Neural progenitor cell (in vitro differentiated cells): ENCODE measurements around the gene CTNNA1. TPM values are rescaled to one million over a fixed set of nuclear protein-coding genes. Genes with fewer than 3 reads are reported as not detected.
A peak's percentile ranks its signal among the peaks of the same experiment; 100 is the strongest.

Experiments used
- DNase-seq: peaks from one replicate; pipeline ENCODE4 v3.0.0-alpha.2; 2016; ENCODE audit warnings: low spot score
- H2AFZ ChIP-seq: fragments of 200-600 bp; sonication (generic); replicated peaks from 2 replicates; pipeline ENCODE4 v1.6.1; 2016; ENCODE audit warnings: antibody characterized with exemption
- H3F3A ChIP-seq: fragments of 200-600 bp; sonication (generic); 2 replicates; pipeline ENCODE4 v1.6.1; 2016; ENCODE audit warnings: antibody characterized with exemption, low read depth
- H3K27ac ChIP-seq: fragments of 200-600 bp; sonication (generic); 2 replicates; pipeline ENCODE4 v1.5.1; 2016; ENCODE audit warnings: mild to moderate bottlenecking
- H3K27me3 ChIP-seq: fragments of 200-600 bp; sonication (generic); 2 replicates; pipeline ENCODE4 v1.6.1; 2016; ENCODE audit warnings: mild to moderate bottlenecking, moderate library complexity
- H3K36me3 ChIP-seq: fragments of 200-600 bp; sonication (generic); 2 replicates; pipeline ENCODE4 v1.5.1; 2016
- H3K4me1 ChIP-seq: fragments of 200-600 bp; sonication (generic); 2 replicates; pipeline ENCODE4 v1.6.1; 2016; ENCODE audit warnings: mixed run types
- H3K4me2 ChIP-seq: fragments of 200-600 bp; sonication (generic); 2 replicates; pipeline ENCODE4 v1.6.1; 2016
- H3K4me3 ChIP-seq: fragments of 200-600 bp; sonication (generic); 2 replicates; pipeline ENCODE4 v1.5.1; 2016
- H3K79me2 ChIP-seq: fragments of 200-600 bp; sonication (generic); 2 replicates; pipeline ENCODE4 v1.6.1; 2016; ENCODE audit warnings: low read depth
- H3K9ac ChIP-seq: fragments of 200-600 bp; sonication (generic); 2 replicates; pipeline ENCODE4 v1.6.1; 2016
- H3K9me3 ChIP-seq: fragments of 200-600 bp; sonication (generic); 2 replicates; pipeline ENCODE4 v1.5.1; 2016; ENCODE audit warnings: low read depth
- H4K20me1 ChIP-seq: fragments of 200-600 bp; sonication (generic); 2 replicates; pipeline ENCODE4 v1.6.1; 2016; ENCODE audit warnings: low read depth
- H3K27ac Mint-ChIP-seq: 3 replicates; pipeline ENCODE4 v1.8.0; 2021; ENCODE audit warnings: mixed read lengths
- H3K27me3 Mint-ChIP-seq: 2 replicates; pipeline ENCODE4 v1.8.0; 2022; ENCODE audit warnings: low read depth, mild to moderate bottlenecking, inconsistent platforms, moderate library complexity, mixed read lengths; ENCODE audit not compliant: insufficient read depth
- H3K36me3 Mint-ChIP-seq: 3 replicates; pipeline ENCODE4 v1.8.0; 2021; ENCODE audit warnings: mixed read lengths
- H3K4me1 Mint-ChIP-seq: 3 replicates; pipeline ENCODE4 v1.8.0; 2021; ENCODE audit warnings: mixed read lengths
- H3K4me3 Mint-ChIP-seq: 3 replicates; pipeline ENCODE4 v1.8.0; 2021; ENCODE audit warnings: mild to moderate bottlenecking, moderate library complexity, mixed read lengths
- H3K9me3 Mint-ChIP-seq: 3 replicates; pipeline ENCODE4 v1.8.0; 2020; ENCODE audit warnings: mixed read lengths
- CTCF ChIP-seq: fragments of 200-600 bp; sonication (generic); IDR thresholded peaks from 2 replicates; pipeline ENCODE4 v1.5.1; 2017; ENCODE audit warnings: antibody characterized with exemption, mild to moderate bottlenecking
- EZH2 ChIP-seq: fragments of 200-600 bp; sonication (generic); IDR thresholded peaks from 2 replicates; pipeline ENCODE4 v1.6.1; 2017; ENCODE audit warnings: antibody characterized with exemption, mild to moderate bottlenecking, moderate library complexity
- EZH2phosphoT487 ChIP-seq: fragments of 200-600 bp; sonication (generic); IDR thresholded peaks from 2 replicates; pipeline ENCODE4 v1.6.1; 2017; ENCODE audit warnings: antibody characterized with exemption
- total RNA-seq: library from RNA; depleted of rRNA; stranded (reverse); fragments of >200 nt; gene quantifications from 2 replicates; pipeline ENCODE4 v1.2.3, GENCODE V29; 2015; ENCODE audit warnings: low replicate concordance

Gene CTNNA1
- total RNA-seq, 1 donor from 2014 or later, result 305 TPM

DNA sequence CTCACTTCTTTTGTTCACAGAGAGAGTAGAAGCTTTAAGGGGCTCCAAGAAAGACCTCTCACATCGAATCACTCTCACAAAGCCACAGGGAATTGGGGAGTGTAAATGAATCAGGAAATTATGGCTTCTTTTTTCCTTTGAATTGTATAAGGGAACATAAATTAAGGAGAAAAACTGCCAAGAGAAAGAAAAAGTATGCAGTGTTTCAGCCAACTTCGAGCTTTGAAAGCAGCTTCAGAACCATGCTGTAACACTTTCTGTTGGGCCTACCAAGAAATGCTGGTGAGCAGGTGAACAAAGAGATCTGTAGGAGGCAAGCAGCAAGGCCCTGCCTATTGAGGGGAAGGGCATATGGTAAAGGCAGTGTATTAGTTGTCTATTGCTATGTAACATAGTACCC lies 33.4 kb upstream of the CTNNA1 start:
- H3K9ac ChIP-seq, result no peak overlapping the region
- H2AFZ ChIP-seq, result peak overlapping the region; percentile 86
- no peak overlapping the region for H3K4me3 ChIP-seq
- H3K36me3 ChIP-seq, result no peaks in the 10 kb centered on the region
- DNase-seq, result no peak
- no peaks in the 10 kb centered on the region for H3K79me2 ChIP-seq
- H3K27ac ChIP-seq, result no peak overlapping the region
- H3K4me2 ChIP-seq, result no peak overlapping the region
- Mint-ChIP-seq H3K4me1 (peaks cover 41% of the 10 kb centered on the region), H3K4me3 (no peak overlapping the region), H3K27ac (no peak overlapping the region), H3K36me3 (no peaks in the 10 kb centered on the region), H3K27me3 (peaks cover 16% of the 10 kb centered on the region), H3K9me3 (peaks cover 2% of the 10 kb centered on the region)
- H3F3A ChIP-seq, result peaks cover 32% of the 10 kb centered on the region
- H3K27me3 ChIP-seq, result no peaks in the 10 kb centered on the region
- H3K9me3 ChIP-seq, result no peaks in the 10 kb centered on the region
- H4K20me1 ChIP-seq, result no peaks in the 10 kb centered on the region
- peaks cover 38% of the 10 kb centered on the region for H3K4me1 ChIP-seq
- TF ChIP-seq EZH2, result no peak
- no peak for TF ChIP-seq EZH2phosphoT487
- TF ChIP-seq CTCF, result no peak

GRCh38 chr5:138720840-138721239 lies 32.4 kb upstream of the CTNNA1 start:
- H3K9me3 ChIP-seq, result no peaks in the 10 kb centered on the region
- no peak overlapping the region for H3K9ac ChIP-seq
- no peaks in the 10 kb centered on the region for H3K27me3 ChIP-seq
- H2AFZ ChIP-seq, result no peak overlapping the region
- H3K4me1 Mint-ChIP-seq, result peaks cover 48% of the 10 kb centered on the region
- no peak overlapping the region for H3K27ac Mint-ChIP-seq
- H3K4me1 ChIP-seq, result peaks cover 47% of the 10 kb centered on the region
- peaks cover 23% of the 10 kb centered on the region for H3K27me3 Mint-ChIP-seq
- no peaks in the 10 kb centered on the region for H4K20me1 ChIP-seq
- H3K79me2 ChIP-seq, result no peaks in the 10 kb centered on the region
- no peak overlapping the region for H3K4me3 ChIP-seq
- no peak overlapping the region for H3K4me3 Mint-ChIP-seq
- no peak for TF ChIP-seq EZH2
- TF ChIP-seq EZH2phosphoT487, result no peak
- TF ChIP-seq CTCF, result no peak
- DNase-seq, result no peak
- no peaks in the 10 kb centered on the region for H3K36me3 Mint-ChIP-seq
- H3K4me2 ChIP-seq, result no peak overlapping the region
- H3F3A ChIP-seq, result peaks cover 33% of the 10 kb centered on the region
- no peaks in the 10 kb centered on the region for H3K36me3 ChIP-seq
- no peak overlapping the region for H3K27ac ChIP-seq
- H3K9me3 Mint-ChIP-seq, result peaks cover 2% of the 10 kb centered on the region

- Histone ChIP-seq H3K4me3 (no peak overlapping the region), H3K4me1 (peaks cover 42% of the 10 kb centered on the region), H3K9me3 (no peaks in the 10 kb centered on the region), H3K27me3 (no peaks in the 10 kb centered on the region), H3F3A (peaks cover 31% of the 10 kb centered on the region), H4K20me1 (no peaks in the 10 kb centered on the region), H3K79me2 (no peaks in the 10 kb centered on the region), H3K4me2 (peak overlapping the region; percentile 6), H3K9ac (no peak overlapping the region), H3K27ac (no peak overlapping the region), H2AFZ (no peak overlapping the region), H3K36me3 (no peaks in the 10 kb centered on the region)
- H3K27ac Mint-ChIP-seq, result peak overlapping the region; percentile 28
- no peak for DNase-seq
- no peaks in the 10 kb centered on the region for H3K36me3 Mint-ChIP-seq
- peaks cover 2% of the 10 kb centered on the region for H3K9me3 Mint-ChIP-seq
- H3K27me3 Mint-ChIP-seq, result peaks cover 19% of the 10 kb centered on the region
- H3K4me1 Mint-ChIP-seq, result peaks cover 50% of the 10 kb centered on the region
- no peak for TF ChIP-seq EZH2
- TF ChIP-seq EZH2phosphoT487, result no peak
- TF ChIP-seq CTCF, result no peak
- H3K4me3 Mint-ChIP-seq, result no peak overlapping the region
Measured at GRCh38 chr5:138721979-138722378, 31.2 kb upstream of the CTNNA1 start.
